Measurements from ENCODE around the gene CISD1. TPM values are rescaled to one million over a fixed set of nuclear protein-coding genes. Genes with fewer than 3 reads are reported as not detected.

Gene CISD1
- total RNA-seq, 4 donors from 2014 or later, result 3.7 to 14.2 (median 6.7) TPM

- 51 to 65% methylated on average over 5 of the region's 5 CpGs for WGBS, 2 donors
Measured at GRCh38 chr10:58291538-58292174, 22.7 kb downstream of the CISD1 start.

GRCh38 chr10:58293989-58294388 lies 25.0 kb downstream of the CISD1 start:
- H3K27ac ChIP-seq, result no peak overlapping the region
- 75 to 84% methylated on average over 5 of the region's 5 CpGs for WGBS, 2 donors
- no peaks in the 10 kb centered on the region for H3K4me1 ChIP-seq
- no peak for DNase-seq (ENCODE audit: low spot score in 2 of 2)
- TF ChIP-seq EP300 (IDR thresholded peaks at IDR 0.05) (no peak), POLR2A (IDR thresholded peaks at IDR 0.05) (no peak)
- TF ChIP-seq, protein P1, sequence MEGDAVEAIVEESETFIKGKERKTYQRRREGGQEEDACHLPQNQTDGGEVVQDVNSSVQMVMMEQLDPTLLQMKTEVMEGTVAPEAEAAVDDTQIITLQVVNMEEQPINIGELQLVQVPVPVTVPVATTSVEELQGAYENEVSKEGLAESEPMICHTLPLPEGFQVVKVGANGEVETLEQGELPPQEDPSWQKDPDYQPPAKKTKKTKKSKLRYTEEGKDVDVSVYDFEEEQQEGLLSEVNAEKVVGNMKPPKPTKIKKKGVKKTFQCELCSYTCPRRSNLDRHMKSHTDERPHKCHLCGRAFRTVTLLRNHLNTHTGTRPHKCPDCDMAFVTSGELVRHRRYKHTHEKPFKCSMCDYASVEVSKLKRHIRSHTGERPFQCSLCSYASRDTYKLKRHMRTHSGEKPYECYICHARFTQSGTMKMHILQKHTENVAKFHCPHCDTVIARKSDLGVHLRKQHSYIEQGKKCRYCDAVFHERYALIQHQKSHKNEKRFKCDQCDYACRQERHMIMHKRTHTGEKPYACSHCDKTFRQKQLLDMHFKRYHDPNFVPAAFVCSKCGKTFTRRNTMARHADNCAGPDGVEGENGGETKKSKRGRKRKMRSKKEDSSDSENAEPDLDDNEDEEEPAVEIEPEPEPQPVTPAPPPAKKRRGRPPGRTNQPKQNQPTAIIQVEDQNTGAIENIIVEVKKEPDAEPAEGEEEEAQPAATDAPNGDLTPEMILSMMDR (IDR thresholded peaks at IDR 0.05), result no peak
- H3K9me3 ChIP-seq, result no peaks in the 10 kb centered on the region
- no peaks in the 10 kb centered on the region for H3K27me3 ChIP-seq
- H3K36me3 ChIP-seq, result no peaks in the 10 kb centered on the region
- H3K4me3 ChIP-seq, result no peak overlapping the region

More at GRCh38 chr10:58291538-58292174, 22.7 kb downstream of the CISD1 start:
- Histone ChIP-seq H3K27me3 (no peaks in the 10 kb centered on the region), H3K4me3 (no peak overlapping the region), H3K36me3 (no peaks in the 10 kb centered on the region), H3K4me1 (no peaks in the 10 kb centered on the region), H3K27ac (no peak overlapping the region), H3K9me3 (no peaks in the 10 kb centered on the region)
- TF ChIP-seq, protein P1 (IDR thresholded peaks at IDR 0.05), result peak; percentile 55 to 80 (median 73)
- TF ChIP-seq POLR2A (IDR thresholded peaks at IDR 0.05), result no peak
- peak in 1 of 2 donors; percentile 39 for DNase-seq (ENCODE audit: low spot score in 2 of 2)

DNA sequence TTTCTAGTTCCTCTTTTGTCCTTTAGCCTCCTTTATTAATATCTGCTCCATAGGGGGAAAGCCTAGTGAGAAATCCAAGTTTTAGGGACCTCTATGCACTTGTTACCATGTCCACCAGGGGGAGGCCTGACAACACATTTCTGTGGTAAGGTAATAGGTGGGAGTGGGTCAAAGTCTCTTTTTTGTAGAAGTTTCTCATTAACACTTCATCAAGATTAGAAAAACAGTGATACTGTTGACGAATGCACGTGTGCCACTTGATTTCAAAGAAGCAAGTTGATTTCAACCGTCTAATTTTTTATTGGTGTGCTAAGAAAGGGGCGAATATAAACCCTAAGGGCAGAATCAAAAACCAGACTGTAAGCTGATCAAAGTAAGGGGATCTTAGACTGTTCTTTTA lies 30.6 kb downstream of the CISD1 start:
- Histone ChIP-seq H3K4me3 (no peak overlapping the region), H3K27me3 (no peaks in the 10 kb centered on the region), H3K4me1 (peaks cover 0 to 4% (median 0%) of the 10 kb centered on the region in 4 donors), H3K9me3 (no peaks in the 10 kb centered on the region), H3K36me3 (no peaks in the 10 kb centered on the region), H3K27ac (no peak overlapping the region)
- WGBS, 2 donors, result 13 to 18% methylated on average over 4 of the region's 4 CpGs
- TF ChIP-seq POLR2A (IDR thresholded peaks at IDR 0.05), result no peak
- TF ChIP-seq, protein P1 (IDR thresholded peaks at IDR 0.05), result peak; percentile 56 to 75 (median 62)
- DNase-seq (ENCODE audit: low spot score in 2 of 2), result peak in 1 of 2 donors; percentile 57

DNA sequence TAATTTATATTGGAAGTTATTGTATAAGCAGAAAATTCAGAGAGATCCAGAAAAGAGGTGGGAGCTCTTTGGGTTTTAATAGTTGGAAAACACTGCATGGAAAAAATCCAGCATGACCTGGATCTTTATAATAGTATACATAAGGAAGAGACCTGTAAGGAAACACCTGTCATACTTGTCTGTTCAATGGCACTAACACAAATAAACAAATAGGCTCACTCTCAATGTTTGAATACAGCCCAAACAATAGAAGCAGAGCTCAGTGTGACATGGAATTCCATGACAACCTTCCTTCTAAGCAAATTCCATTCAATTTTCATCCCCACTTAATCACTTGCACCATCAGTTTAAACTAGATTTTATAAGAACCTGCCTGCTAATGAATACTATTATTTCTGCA lies 31.7 kb downstream of the CISD1 start:
- H3K27me3 ChIP-seq, result no peaks in the 10 kb centered on the region
- no peak overlapping the region for H3K4me3 ChIP-seq
- H3K27ac ChIP-seq, result no peak overlapping the region
- H3K9me3 ChIP-seq, result no peaks in the 10 kb centered on the region
- TF ChIP-seq POLR2A (IDR thresholded peaks at IDR 0.05), result no peak
- TF ChIP-seq, protein P1 (IDR thresholded peaks at IDR 0.05), result no peak
- TF ChIP-seq EP300 (IDR thresholded peaks at IDR 0.05), result no peak
- no peaks in the 10 kb centered on the region for H3K36me3 ChIP-seq
- no peak for DNase-seq (ENCODE audit: low spot score in 2 of 2)
- peaks cover 0 to 4% (median 0%) of the 10 kb centered on the region in 4 donors for H3K4me1 ChIP-seq

- H3K4me1 ChIP-seq, result peaks cover 0 to 4% (median 0%) of the 10 kb centered on the region in 4 donors
- no peaks in the 10 kb centered on the region for H3K9me3 ChIP-seq
- WGBS, 2 donors, result 60 to 76% methylated on average over 2 of the region's 2 CpGs
- no peak overlapping the region for H3K4me3 ChIP-seq
- H3K27me3 ChIP-seq, result no peaks in the 10 kb centered on the region
- H3K36me3 ChIP-seq, result no peaks in the 10 kb centered on the region
- TF ChIP-seq, protein P1 (IDR thresholded peaks at IDR 0.05), result no peak
- TF ChIP-seq POLR2A (IDR thresholded peaks at IDR 0.05) (no peak), EP300 (IDR thresholded peaks at IDR 0.05) (no peak)
- DNase-seq (ENCODE audit: low spot score in 2 of 2), result no peak
- H3K27ac ChIP-seq, result no peak overlapping the region
Measured at GRCh38 chr10:58302254-58302653, 33.3 kb downstream of the CISD1 start.
